Measurements from ENCODE around the gene CACNA1F. TPM values are rescaled to one million over a fixed set of nuclear protein-coding genes. Genes with fewer than 3 reads are reported as not detected.

CACNA1F gene
- total and polyA plus RNA-seq, 10 of the 15 experiments (the other 5 are each of a cell fraction or from before 2014, with no cell fraction given), result 0.01 to 0.32 (median 0.05) TPM; not detected in 5

GRCh38 chrX:49210406-49210805 lies 22.7 kb downstream of the CACNA1F start:
- FAIRE-seq, result no peak
- RAD21 ChIA-PET (ENCODE audit: unreplicated experiment), result interaction anchor here (1.1 kb wide), 1 partner anchor 19 kb away, joined by 3 read pairs; no protein-coding TSS in a partner anchor
- Histone ChIP-seq H3K9me3 (replicated peaks; ENCODE audit: control insufficient read depth, insufficient read depth, low read length) (no peaks in the 10 kb centered on the region), H3K4me2 (ENCODE audit: control insufficient read depth, insufficient read depth) (no peak overlapping the region), H4K20me1 (ENCODE audit: control insufficient read depth, insufficient read depth) (no peaks in the 10 kb centered on the region), H3K27me3 (replicated peaks in 1 of 2; ENCODE audit: control insufficient read depth in 2 of 2, insufficient read depth in 2 of 2, low read length in 1 of 2) (no peaks in the 10 kb centered on the region), H3K79me2 (ENCODE audit: control insufficient read depth, insufficient read depth, low read length) (no peaks in the 10 kb centered on the region), H3K27ac (ENCODE audit: control insufficient read depth, insufficient read depth) (no peak overlapping the region), H3K36me3 (ENCODE audit: control insufficient read depth in 2 of 2, insufficient read depth in 2 of 2, low read length in 1 of 2) (no peaks in the 10 kb centered on the region), H3K9ac (ENCODE audit: control insufficient read depth, insufficient read depth, low read length) (no peak overlapping the region), H3K4me3 (no peak overlapping the region), H2AFZ (ENCODE audit: control insufficient read depth, low read depth, low read length) (no peak overlapping the region), H3K4me1 (ENCODE audit: control insufficient read depth, insufficient read depth, low read length) (no peaks in the 10 kb centered on the region)
- WGBS (ENCODE audit: insufficient coverage, insufficient replicate concordance, low lambda C conversion rate, missing lambda C conversion rate), result 28% methylated on average over 8 of the region's 8 CpGs
- no peak for ATAC-seq
- DNase-seq (ENCODE audit: low read depth, low spot score), result no peak
- BruUV-seq (replicated peaks), result no TSS peak
- SMC1A ChIA-PET (ENCODE audit: uncharacterized antibody, unreplicated experiment), result no interaction called here
- CTCF ChIA-PET, result interaction anchor here (3.5 kb wide), 1 partner anchor 18 kb away, joined by 17 read pairs; no protein-coding TSS in a partner anchor
- POLR2A ChIA-PET, result no interaction called here
- intact Hi-C loops (cut with micrococcal nuclease; ENCODE audit: unreplicated experiment), result no loop called here
- TF ChIP-seq RUNX3 (IDR thresholded peaks at IDR 0.05; ENCODE audit: low read length), result no peak
- in situ Hi-C loops (cut with MboI), result no loop called here

- Histone ChIP-seq H3K36me3 (ENCODE audit: control insufficient read depth in 2 of 2, insufficient read depth in 2 of 2, low read length in 1 of 2) (no peaks in the 10 kb centered on the region), H3K9me3 (replicated peaks; ENCODE audit: control insufficient read depth, insufficient read depth, low read length) (no peaks in the 10 kb centered on the region), H3K9ac (ENCODE audit: control insufficient read depth, insufficient read depth, low read length) (no peak overlapping the region), H3K4me1 (ENCODE audit: control insufficient read depth, insufficient read depth, low read length) (no peaks in the 10 kb centered on the region), H2AFZ (ENCODE audit: control insufficient read depth, low read depth, low read length) (no peak overlapping the region), H3K27ac (ENCODE audit: control insufficient read depth, insufficient read depth) (no peak overlapping the region), H4K20me1 (ENCODE audit: control insufficient read depth, insufficient read depth) (no peaks in the 10 kb centered on the region), H3K27me3 (replicated peaks in 1 of 2; ENCODE audit: control insufficient read depth in 2 of 2, insufficient read depth in 2 of 2, low read length in 1 of 2) (no peaks in the 10 kb centered on the region), H3K4me2 (ENCODE audit: control insufficient read depth, insufficient read depth) (no peak overlapping the region), H3K4me3 (no peak overlapping the region), H3K79me2 (ENCODE audit: control insufficient read depth, insufficient read depth, low read length) (no peaks in the 10 kb centered on the region)
- no peak for TF ChIP-seq ZNF274 (IDR thresholded peaks at IDR 0.05; ENCODE audit: insufficient read depth, insufficient read length)
- no peak for TF ChIP-seq BCL3 (IDR thresholded peaks at IDR 0.05; ENCODE audit: borderline replicate concordance, insufficient read depth, low read depth, low read length, poor library complexity, severe bottlenecking)
- no peak for TF ChIP-seq BHLHE40 (IDR thresholded peaks at IDR 0.05; ENCODE audit: borderline replicate concordance in 1 of 2, low read depth in 2 of 2, low read length in 1 of 2)
- no peak for TF ChIP-seq NR2C1 (IDR thresholded peaks at IDR 0.05)
- no peak for TF ChIP-seq HDGF (IDR thresholded peaks at IDR 0.05)
- no peak for TF ChIP-seq ASH2L (IDR thresholded peaks at IDR 0.05; ENCODE audit: borderline replicate concordance, low read depth)
- no peak for TF ChIP-seq BRCA1 (IDR thresholded peaks at IDR 0.05; ENCODE audit: low read depth, low read length)
- no peak for TF ChIP-seq RCOR1 (conservative IDR thresholded peaks at IDR 0.05; ENCODE audit: low read depth, low read length)
- no peak for TF ChIP-seq HSF1 (IDR thresholded peaks at IDR 0.05; ENCODE audit: low read depth, low read length)
- no peak for TF ChIP-seq LARP7 (IDR thresholded peaks at IDR 0.05)
- 25% methylated on average over 28 of the region's 28 CpGs for WGBS (ENCODE audit: insufficient coverage, insufficient replicate concordance, low lambda C conversion rate, missing lambda C conversion rate)
- ChIA-PET POLR2A (no interaction called here), RAD21 (ENCODE audit: unreplicated experiment) (interaction anchor here (1.1 kb wide), 1 partner anchor 19 kb away, joined by 3 read pairs; no protein-coding TSS in a partner anchor), CTCF (interaction anchor here (3.5 kb wide), 1 partner anchor 17 kb away, joined by 17 read pairs; no protein-coding TSS in a partner anchor), SMC1A (ENCODE audit: uncharacterized antibody, unreplicated experiment) (no interaction called here)
- FAIRE-seq, result no peak
- no peak for DNase-seq (ENCODE audit: low read depth, low spot score)
- intact Hi-C loops (cut with micrococcal nuclease; ENCODE audit: unreplicated experiment), result no loop called here
- ATAC-seq, result no peak
- no TSS peak for BruUV-seq (replicated peaks)
- in situ Hi-C loops (cut with MboI), result no loop called here
Measured at GRCh38 chrX:49209434-49210251, 23.5 kb downstream of the CACNA1F start.

All from GM12878 (cell line).